Cardiac muscle cell (in vitro differentiated cells and primary cell): Measurements from ENCODE around the gene SIX3. TPM values are rescaled to one million over a fixed set of nuclear protein-coding genes. Genes with fewer than 3 reads are reported as not detected.

Experiments used
- DNase-seq, 2 donors: peaks; one replicate each; pipeline versions ENCODE4 v3.0.0 to v3.0.0-alpha.2; 2010 to 2017; ENCODE audit warnings: low read depth in 1 of 2, low spot score in 1 of 2
- H3K27ac ChIP-seq: fragments of 200-600 bp; sonication (generic); 2 replicates; pipeline ENCODE4 v1.5.1; 2016
- H3K27me3 ChIP-seq: fragments of 200-600 bp; sonication (generic); 2 replicates; pipeline ENCODE4 v1.6.0; 2016; ENCODE audit warnings: control low read depth
- H3K36me3 ChIP-seq: fragments of 200-600 bp; sonication (generic); 2 replicates; pipeline ENCODE4 v1.5.1; 2016; ENCODE audit warnings: control low read depth
- H3K4me1 ChIP-seq: fragments of 200-600 bp; sonication (generic); 2 replicates; pipeline ENCODE4 v1.8.1; 2017; ENCODE audit warnings: low read depth, mild to moderate bottlenecking, mixed run types
- H3K4me3 ChIP-seq: fragments of 200-600 bp; sonication (generic); 2 replicates; pipeline ENCODE4 v1.5.1; 2016; ENCODE audit warnings: mild to moderate bottlenecking
- H3K9me3 ChIP-seq: fragments of 200-600 bp; sonication (generic); 2 replicates; pipeline ENCODE4 v1.5.1; 2017; ENCODE audit warnings: low read depth, mild to moderate bottlenecking, control low read depth
- CTCF ChIP-seq: IDR thresholded peaks from 2 replicates; pipeline ENCODE4 v1.5.1; 2012; ENCODE audit warnings: low read depth, mild to moderate bottlenecking, low read length
- polyA plus RNA-seq: library from polyadenylated mRNA; unstranded; fragments of >200 nt; fragmentation: Nextera tagmentation; extraction: Ambion mirVana; gene quantifications from 2 replicates; pipeline ENCODE4 v1.2.1, GENCODE V29; 2016
- total RNA-seq: library from RNA; depleted of rRNA; stranded (reverse); fragments of >200 nt; gene quantifications from 2 replicates; pipeline ENCODE4 v1.2.3, GENCODE V29; 2016

The SIX3 gene
- total and polyA plus RNA-seq, 2 experiments from 2014 or later: not detected

- peaks cover 100% of the 10 kb centered on the region for H3K27me3 ChIP-seq
- no peak overlapping the region for H3K27ac ChIP-seq
- no peaks in the 10 kb centered on the region for H3K9me3 ChIP-seq
- no peak overlapping the region for H3K4me3 ChIP-seq
- no peak for TF ChIP-seq CTCF
- no peaks in the 10 kb centered on the region for H3K36me3 ChIP-seq
- DNase-seq: no peak
- no peaks in the 10 kb centered on the region for H3K4me1 ChIP-seq
These were observed 6.3 kb upstream of the SIX3 start for GRCh38 chr2:44934983-44935728.

- Histone ChIP-seq H3K4me1 (no peaks in the 10 kb centered on the region), H3K27ac (no peak overlapping the region), H3K9me3 (no peaks in the 10 kb centered on the region), H3K27me3 (peaks cover 100% of the 10 kb centered on the region), H3K4me3 (no peak overlapping the region), H3K36me3 (no peaks in the 10 kb centered on the region)
- TF ChIP-seq CTCF: no peak
- DNase-seq: no peak
These were observed 5.8 kb upstream of the SIX3 start for GRCh38 chr2:44935729-44936098.

GRCh38 chr2:44936275-44936674 is 5.2 kb upstream of the SIX3 start:
- no peaks in the 10 kb centered on the region for H3K36me3 ChIP-seq
- no peak for DNase-seq
- H3K27ac ChIP-seq: no peak overlapping the region
- H3K4me1 ChIP-seq: no peaks in the 10 kb centered on the region
- H3K27me3 ChIP-seq: peaks cover 100% of the 10 kb centered on the region
- no peak overlapping the region for H3K4me3 ChIP-seq
- no peak for TF ChIP-seq CTCF
- no peaks in the 10 kb centered on the region for H3K9me3 ChIP-seq

- TF ChIP-seq CTCF: no peak
- H3K27me3 ChIP-seq: peaks cover 100% of the 10 kb centered on the region
- DNase-seq: no peak
- H3K4me3 ChIP-seq: no peak overlapping the region
- no peak overlapping the region for H3K27ac ChIP-seq
- H3K4me1 ChIP-seq: no peaks in the 10 kb centered on the region
- no peaks in the 10 kb centered on the region for H3K36me3 ChIP-seq
- no peaks in the 10 kb centered on the region for H3K9me3 ChIP-seq
These were observed 4.5 kb upstream of the SIX3 start for GRCh38 chr2:44936715-44937687.

GRCh38 chr2:44937688-44938240 is 3.7 kb upstream of the SIX3 start:
- H3K36me3 ChIP-seq: no peaks in the 10 kb centered on the region
- H3K27ac ChIP-seq: no peak overlapping the region
- no peak for DNase-seq
- H3K9me3 ChIP-seq: no peaks in the 10 kb centered on the region
- no peak for TF ChIP-seq CTCF
- H3K4me1 ChIP-seq: peaks cover 3% of the 10 kb centered on the region
- H3K27me3 ChIP-seq: peaks cover 100% of the 10 kb centered on the region
- no peak overlapping the region for H3K4me3 ChIP-seq
